GM12801 (cell line): Measurements from ENCODE around the gene APLN.

Experiments
- TF ChIP-seq, protein P1 (sequence below): IDR thresholded peaks from one replicate; pipeline ENCODE4 v1.5.1; 2011; ENCODE audit warnings: control low read depth; ENCODE audit not compliant: insufficient read length; ENCODE audit errors: extremely low read depth

APLN gene

DNA sequence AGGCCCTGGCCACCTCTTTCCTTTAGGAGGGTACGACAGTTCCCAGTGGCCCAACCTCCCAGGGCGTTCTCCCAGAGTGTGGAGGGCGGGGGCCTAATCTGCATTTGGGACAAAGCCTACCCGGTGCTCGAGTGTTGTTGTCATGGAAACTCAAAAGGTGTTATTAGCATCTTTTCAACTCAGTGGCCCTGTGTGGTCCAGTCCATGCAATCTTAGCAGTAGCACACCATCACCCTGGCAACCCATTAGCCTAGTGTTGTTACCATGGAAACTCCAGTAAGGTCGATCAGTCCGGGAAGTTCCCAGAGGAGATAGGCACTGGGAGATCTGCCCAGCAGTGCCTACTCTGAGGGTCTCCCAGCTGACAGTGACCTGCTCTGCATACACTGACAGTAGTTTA is 20.2 kb downstream of the APLN start:
- TF ChIP-seq, protein P1, sequence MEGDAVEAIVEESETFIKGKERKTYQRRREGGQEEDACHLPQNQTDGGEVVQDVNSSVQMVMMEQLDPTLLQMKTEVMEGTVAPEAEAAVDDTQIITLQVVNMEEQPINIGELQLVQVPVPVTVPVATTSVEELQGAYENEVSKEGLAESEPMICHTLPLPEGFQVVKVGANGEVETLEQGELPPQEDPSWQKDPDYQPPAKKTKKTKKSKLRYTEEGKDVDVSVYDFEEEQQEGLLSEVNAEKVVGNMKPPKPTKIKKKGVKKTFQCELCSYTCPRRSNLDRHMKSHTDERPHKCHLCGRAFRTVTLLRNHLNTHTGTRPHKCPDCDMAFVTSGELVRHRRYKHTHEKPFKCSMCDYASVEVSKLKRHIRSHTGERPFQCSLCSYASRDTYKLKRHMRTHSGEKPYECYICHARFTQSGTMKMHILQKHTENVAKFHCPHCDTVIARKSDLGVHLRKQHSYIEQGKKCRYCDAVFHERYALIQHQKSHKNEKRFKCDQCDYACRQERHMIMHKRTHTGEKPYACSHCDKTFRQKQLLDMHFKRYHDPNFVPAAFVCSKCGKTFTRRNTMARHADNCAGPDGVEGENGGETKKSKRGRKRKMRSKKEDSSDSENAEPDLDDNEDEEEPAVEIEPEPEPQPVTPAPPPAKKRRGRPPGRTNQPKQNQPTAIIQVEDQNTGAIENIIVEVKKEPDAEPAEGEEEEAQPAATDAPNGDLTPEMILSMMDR, result no peak

DNA sequence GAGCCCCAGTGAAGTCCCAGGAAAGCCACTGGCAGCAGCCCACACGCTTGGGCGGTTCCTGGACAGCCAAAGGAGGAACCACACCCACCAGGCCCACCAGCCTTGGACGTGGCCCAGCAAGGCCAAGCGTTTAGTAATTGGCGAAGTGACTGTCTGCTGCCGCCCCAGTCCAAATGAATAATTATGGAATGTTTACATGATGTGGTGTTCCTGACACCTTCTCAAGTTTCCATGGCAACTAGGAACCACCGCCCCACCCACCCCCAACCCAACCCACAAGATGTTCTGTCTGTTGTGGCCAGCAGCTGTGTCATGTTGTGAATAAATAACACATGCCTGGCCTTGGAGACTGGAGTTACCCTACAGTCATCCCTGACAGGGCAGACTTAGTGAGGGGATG is 22.3 kb downstream of the APLN start:
- TF ChIP-seq, protein P1, result no peak

DNA sequence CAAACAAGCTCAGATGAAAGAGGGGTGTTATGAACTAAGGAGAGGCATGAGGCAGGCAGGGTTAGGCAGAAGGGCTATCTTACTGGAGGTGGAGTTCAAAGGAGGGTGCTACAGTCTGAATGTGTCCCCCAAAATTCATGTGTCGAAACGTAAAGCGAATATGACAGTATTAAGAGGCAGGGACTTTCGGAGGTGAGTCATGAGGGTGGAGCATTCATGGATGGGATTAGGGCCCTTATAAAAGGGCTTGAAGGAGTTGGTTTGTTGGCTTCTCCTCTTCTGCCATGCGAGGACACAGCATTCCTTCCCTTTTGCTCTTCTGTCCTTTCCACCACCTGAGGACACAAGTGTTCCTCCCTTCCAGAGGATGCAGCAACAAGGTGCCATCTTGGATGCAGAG is 22.9 kb downstream of the APLN start:
- TF ChIP-seq, protein P1, result no peak

DNA sequence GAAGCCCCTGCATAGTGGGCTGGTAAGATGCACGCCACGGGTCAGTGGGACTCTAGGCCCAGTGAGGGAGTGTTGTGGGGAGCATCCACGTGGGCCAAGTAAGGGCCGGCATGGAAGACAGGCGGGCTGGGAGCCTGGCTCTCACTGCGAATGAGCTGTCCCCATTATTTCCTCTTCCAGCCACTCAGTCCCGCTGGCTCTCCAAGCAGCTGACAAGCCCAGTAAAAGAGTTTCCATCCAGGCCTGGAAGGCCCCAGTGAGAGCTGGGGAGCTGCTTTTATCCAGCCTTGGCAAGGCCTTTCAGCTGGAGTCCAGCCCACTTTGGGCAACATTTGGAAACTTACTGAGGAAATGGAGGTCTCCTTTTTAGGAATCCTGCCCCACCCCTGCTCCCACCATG is 24.9 kb downstream of the APLN start:
- TF ChIP-seq, protein P1, result no peak

DNA sequence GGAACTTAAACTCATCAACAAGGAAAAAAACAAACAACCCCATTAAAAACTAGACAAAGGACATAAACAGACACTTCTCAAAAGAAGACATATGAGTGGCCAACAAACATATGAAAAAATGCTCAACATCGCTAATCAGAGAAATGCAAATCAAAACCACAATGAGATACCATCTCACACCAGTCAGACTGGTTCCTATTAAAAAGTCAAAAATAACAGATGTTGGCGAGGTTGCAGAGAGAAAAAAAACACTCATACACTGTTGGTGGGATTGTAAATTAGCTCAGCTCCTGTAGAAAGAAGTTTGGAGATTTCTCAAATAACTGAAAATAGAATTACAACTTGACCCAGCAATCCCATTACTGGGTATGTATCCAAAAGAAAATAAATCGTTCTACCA is 28.7 kb downstream of the APLN start:
- TF ChIP-seq, protein P1, result no peak

DNA sequence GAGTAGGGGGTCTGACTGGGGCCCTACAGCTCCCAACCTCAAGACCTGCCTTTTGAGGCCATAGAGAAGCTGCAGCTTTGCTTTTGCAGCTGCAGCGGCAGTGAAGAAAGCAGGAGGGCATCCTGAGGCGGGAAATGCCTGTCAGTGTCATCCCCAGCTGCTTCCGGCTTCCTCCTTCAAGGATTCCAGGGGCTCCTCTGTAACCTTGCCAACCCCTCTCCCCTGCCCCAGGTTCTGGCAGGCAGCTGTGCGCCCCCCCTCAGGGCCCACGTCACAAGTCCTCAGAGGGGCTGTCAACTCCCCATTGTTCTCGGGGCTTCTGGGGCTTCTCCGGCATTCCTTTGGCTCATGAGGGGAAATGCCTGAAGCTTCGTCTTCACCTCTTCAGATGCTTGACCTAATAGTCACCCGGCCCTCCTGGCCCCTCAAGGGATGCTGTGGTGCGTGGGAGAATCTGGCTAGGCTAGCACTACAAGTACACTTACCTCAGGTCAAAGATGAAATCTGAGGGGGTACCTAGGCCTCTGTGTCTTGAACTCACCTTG is 31.9 kb downstream of the APLN start:
- TF ChIP-seq, protein P1, result no peak

DNA sequence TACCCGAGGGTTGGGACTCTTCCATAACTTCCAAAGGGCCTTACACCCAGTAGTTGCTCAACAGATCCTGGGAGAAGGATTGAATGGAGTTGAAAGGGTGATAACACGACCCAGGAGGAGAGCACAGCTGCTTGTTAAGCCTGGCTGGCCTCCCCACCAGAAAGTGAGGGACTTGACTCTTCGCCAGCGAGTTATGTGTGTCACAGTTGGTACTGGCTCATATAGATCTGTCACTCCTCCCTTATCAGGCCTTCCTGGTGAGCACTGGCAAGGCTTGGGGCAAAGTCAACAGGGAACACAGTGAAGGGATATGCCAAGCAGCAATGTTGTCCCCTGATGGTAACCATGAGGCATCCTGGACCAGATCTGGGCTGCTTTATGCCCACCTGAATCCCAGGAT is 35.8 kb downstream of the APLN start:
- TF ChIP-seq, protein P1, result no peak
